ENCODE measurements around the gene VAPB. TPM values are rescaled to one million over a fixed set of nuclear protein-coding genes. Genes with fewer than 3 reads are reported as not detected.

Gene VAPB
- total and polyA plus RNA-seq, 2 of the 4 experiments (the other 2 are of a cell fraction), result 9.1 to 26.0 TPM

- H3K18ac ChIP-seq (ENCODE audit: low read depth, low read length), result no peak overlapping the region
- no peak overlapping the region for H2BK5ac ChIP-seq (ENCODE audit: low read depth, low read length, poor library complexity, severe bottlenecking)
- H3K27me3 ChIP-seq (ENCODE audit: control insufficient read depth, insufficient read depth, low read length), result no peaks in the 10 kb centered on the region
- H4K91ac ChIP-seq (ENCODE audit: insufficient read depth, low read depth, low read length), result no peak overlapping the region
- H2BK20ac ChIP-seq (ENCODE audit: low read depth, low read length), result no peak overlapping the region
- no peak overlapping the region for H2AK9ac ChIP-seq (replicated peaks; ENCODE audit: low read depth, low read length, poor library complexity)
- dilution Hi-C loops (cut with HindIII; ENCODE audit: low sequenced_read_pairs, unreplicated experiment) (no loop called here), in situ Hi-C loops (cut with MboI; ENCODE audit: low sequenced_read_pairs) (no loop called here), intact Hi-C loops (cut with micrococcal nuclease) (no loop called here)
- no peak overlapping the region for H3K23ac ChIP-seq (ENCODE audit: low read depth, low read length)
- no peak overlapping the region for H3K14ac ChIP-seq (replicated peaks; ENCODE audit: low read depth, low read length)
- no peaks in the 10 kb centered on the region for H3K9me1 ChIP-seq (ENCODE audit: insufficient read depth, low read length)
- H4K8ac ChIP-seq (ENCODE audit: low read depth in 2 of 2, low read length in 2 of 2), result no peak overlapping the region
- WGBS, 2 experiments (ENCODE audit: extremely low coverage in 2 of 2, insufficient read length in 1 of 2), result 80% methylated on average over 2 of the region's 10 CpGs; no CpG with 5 or more reads in 1 of the 2 experiments
- H3K79me1 ChIP-seq (ENCODE audit: low read depth in 1 of 2, low read length in 2 of 2), result 0 out of 4 replicates have a peak, but pooled peaks cover 0 to 3% of the 10 kb centered on the region in 2 experiments
- H2BK120ac ChIP-seq (ENCODE audit: low read depth, low read length), result no peak overlapping the region
- H3K27ac ChIP-seq (ENCODE audit: insufficient read depth, low read length), result no peak overlapping the region
- H3K4me1 ChIP-seq (ENCODE audit: control insufficient read depth, insufficient read depth, low read length), result no peaks in the 10 kb centered on the region
- H3K36me3 ChIP-seq (ENCODE audit: control insufficient read depth, insufficient read depth, low read length), result no peaks in the 10 kb centered on the region; the same call in 1 of the 2 replicates
- H3K56ac ChIP-seq (ENCODE audit: extremely low read depth, insufficient read depth, low read length), result no peak overlapping the region
- POLR2A ChIA-PET (ENCODE audit: unreplicated experiment), result no interaction called here
- H4K5ac ChIP-seq (ENCODE audit: low read depth, low read length), result no peak overlapping the region
- no peak overlapping the region for H2AK5ac ChIP-seq (ENCODE audit: low read depth, low read length)
- H4K20me1 ChIP-seq (ENCODE audit: insufficient read depth, low read length), result no peaks in the 10 kb centered on the region
- no peak overlapping the region for H2AFZ ChIP-seq (replicated peaks; ENCODE audit: low read length, poor library complexity)
- TF ChIP-seq MXI1 (IDR thresholded peaks at IDR 0.05; ENCODE audit: borderline replicate concordance, low read depth, low read length) (no peak), CTCF (conservative IDR thresholded peaks at IDR 0.05; ENCODE audit: low read depth, low read length) (no peak), BHLHE40 (IDR thresholded peaks at IDR 0.05; ENCODE audit: low read depth, low read length) (no peak), SMC3 (IDR thresholded peaks at IDR 0.05; ENCODE audit: low read depth, low read length) (no peak), FOS (IDR thresholded peaks at IDR 0.05; ENCODE audit: low read depth, low read length) (no peak), RFX5 (IDR thresholded peaks at IDR 0.05; ENCODE audit: low read depth, low read length) (no peak), ELK1 (IDR thresholded peaks at IDR 0.05; ENCODE audit: borderline replicate concordance, low read depth, low read length) (no peak), CEBPB (IDR thresholded peaks at IDR 0.05; ENCODE audit: low read depth, low read length) (no peak), POLR2A (IDR thresholded peaks at IDR 0.05; ENCODE audit: low read depth, low read length) (no peak), USF2 (IDR thresholded peaks at IDR 0.05; ENCODE audit: low read depth, low read length) (no peak), MAFK (IDR thresholded peaks at IDR 0.05; ENCODE audit: low read depth, low read length) (no peak), RCOR1 (IDR thresholded peaks at IDR 0.05; ENCODE audit: insufficient replicate concordance, low read length) (no peak), NFE2L2 (IDR thresholded peaks at IDR 0.05; ENCODE audit: low read depth, low read length) (no peak)
- H3K9me3 ChIP-seq (ENCODE audit: control insufficient read depth, insufficient read depth, low read length), result no peaks in the 10 kb centered on the region
- no peak overlapping the region for H3K4me3 ChIP-seq (ENCODE audit: insufficient read depth, low read depth, low read length)
- BruUV-seq (replicated peaks), result no TSS peak
- CTCF ChIA-PET, result interaction anchor here (1.0 kb wide), 1 partner anchor 152 kb away, joined by 3 read pairs; no protein-coding TSS in a partner anchor
- ATAC-seq (ENCODE audit: low read depth) (no peak), DNase-seq (no peak)
- H3K4ac ChIP-seq (ENCODE audit: low read depth, low read length), result no peak overlapping the region
- H3K4me2 ChIP-seq (ENCODE audit: low read depth, low read length), result no peak overlapping the region
- H2BK15ac ChIP-seq (ENCODE audit: low read depth, low read length), result no peak overlapping the region
- H3K9ac ChIP-seq (ENCODE audit: low read depth, low read length), result no peak overlapping the region
Measured at GRCh38 chr20:58463256-58463655, 74.2 kb downstream of the VAPB start.

Measured in IMR-90 (cell line).